ENCODE measurements around the gene XPO6. TPM values are rescaled to one million over a fixed set of nuclear protein-coding genes. Genes with fewer than 3 reads are reported as not detected.

Gene XPO6
- total RNA-seq, 1 experiment from 2014 or later: 98.1 TPM

Small RNAs within 50 kb of the gene (small RNA-seq; reads per million reads assigned to genes)
- gene RF00402 (0 reads per million in 2 experiments), gene RNY1P10 (0 to 0.23 reads per million in 2 experiments)

Other genes starting within 250 kb of the XPO6 start
- gene GSG1L, start 148.3 kb downstream of the XPO6 start, total RNA-seq (2014; rRNA removed; shearing (Covaris generic)): not detected in 2 replicates
- gene SBK1, start 80.6 kb upstream of the XPO6 start, total RNA-seq (2014; rRNA removed; shearing (Covaris generic)): 0.05 and 0.09 TPM in 2 replicates
- 0.10 and 0.58 TPM in 2 replicates for gene NPIPB6, start 151.5 kb upstream of the XPO6 start, total RNA-seq (2014; rRNA removed; shearing (Covaris generic))
- 31.7 and 52.1 TPM in 2 replicates for gene EIF3CL, start 191.9 kb upstream of the XPO6 start, total RNA-seq (2014; rRNA removed; shearing (Covaris generic))

Measured in NCI-H460 (cell line).